Measurements from ENCODE around the gene SHFL. TPM values are rescaled to one million over a fixed set of nuclear protein-coding genes. Genes with fewer than 3 reads are reported as not detected.

SHFL gene
- total RNA-seq, 6 experiments from 2014 or later = 68.5 to 119 (median 88.9) TPM

- DNase-seq = no peak
- no peak overlapping the region for H3K27ac ChIP-seq
Observed at GRCh38 chr19:10092648-10093294, 6.7 kb downstream of the SHFL start.

GRCh38 chr19:10093295-10094186, 7.4 kb downstream of the SHFL start:
- H3K27ac ChIP-seq = no peak overlapping the region
- TF ChIP-seq POLR2A (IDR thresholded peaks at IDR 0.05) (peak; percentile 22), CTCF (IDR thresholded peaks at IDR 0.05) (no peak)
- WGBS (ENCODE audit: insufficient coverage, low coverage, low lambda C conversion rate, missing lambda C conversion rate) = 82% methylated on average over 18 of the region's 22 CpGs
- H3K36me3 ChIP-seq = peaks cover 5 to 24% (median 10%) of the 10 kb centered on the region in 4 donors
- peaks cover 0 to 57% (median 17%) of the 10 kb centered on the region in 4 donors for H3K4me1 ChIP-seq
- DNase-seq (no peak), ATAC-seq (no peak)
- intact Hi-C loops (cut with DNase I) = no loop called here
- no peak overlapping the region for H3K4me3 ChIP-seq
- no peaks in the 10 kb centered on the region for H3K9me3 ChIP-seq
- H3K27me3 ChIP-seq = no peaks in the 10 kb centered on the region

More at GRCh38 chr19:10092648-10093294, 6.7 kb downstream of the SHFL start:
- intact Hi-C loops (cut with DNase I) = no loop called here
- TF ChIP-seq POLR2A (IDR thresholded peaks at IDR 0.05) (peak; percentile 18), CTCF (IDR thresholded peaks at IDR 0.05) (no peak)
- no peak for ATAC-seq
- peaks cover 0 to 57% (median 17%) of the 10 kb centered on the region in 4 donors for H3K4me1 ChIP-seq
- H3K9me3 ChIP-seq = no peaks in the 10 kb centered on the region
- peaks cover 5 to 24% (median 10%) of the 10 kb centered on the region in 4 donors for H3K36me3 ChIP-seq
- WGBS (ENCODE audit: insufficient coverage, low coverage, low lambda C conversion rate, missing lambda C conversion rate) = 46% methylated on average over 3 of the region's 9 CpGs
- no peaks in the 10 kb centered on the region for H3K27me3 ChIP-seq
- no peak overlapping the region for H3K4me3 ChIP-seq

- intact Hi-C loops (cut with DNase I) = no loop called here
- TF ChIP-seq CTCF (IDR thresholded peaks at IDR 0.05) = no peak
- no peak for TF ChIP-seq POLR2A (IDR thresholded peaks at IDR 0.05)
- peaks cover 5 to 18% (median 6%) of the 10 kb centered on the region in 4 donors for H3K36me3 ChIP-seq
- H3K4me1 ChIP-seq = peaks cover 0 to 39% (median 17%) of the 10 kb centered on the region in 4 donors
- H3K4me3 ChIP-seq = peak overlapping the region; percentile 30 to 45 (median 39)
- DNase-seq (no peak), ATAC-seq (no peak)
- WGBS (ENCODE audit: insufficient coverage, low coverage, low lambda C conversion rate, missing lambda C conversion rate) = 15% methylated on average over 5 of the region's 7 CpGs
- peak overlapping the region; percentile 48 to 74 (median 63) for H3K27ac ChIP-seq
- H3K27me3 ChIP-seq = no peaks in the 10 kb centered on the region
- no peaks in the 10 kb centered on the region for H3K9me3 ChIP-seq
Observed at GRCh38 chr19:10095622-10095947, 9.5 kb downstream of the SHFL start.

- DNase-seq (peak; percentile 94), ATAC-seq (peak; percentile 73 to 89 (median 83))
- under 1% methylated on average over 22 of the region's 97 CpGs for WGBS (ENCODE audit: insufficient coverage, low coverage, low lambda C conversion rate, missing lambda C conversion rate)
- Histone ChIP-seq H3K4me1 (peaks cover 0 to 37% (median 17%) of the 10 kb centered on the region in 4 donors), H3K36me3 (peaks cover 5 to 18% (median 6%) of the 10 kb centered on the region in 4 donors), H3K27ac (peak overlapping the region; percentile 48 to 74 (median 63)), H3K9me3 (no peaks in the 10 kb centered on the region), H3K4me3 (peak overlapping the region; percentile 45 to 50 (median 49)), H3K27me3 (no peaks in the 10 kb centered on the region)
- intact Hi-C loops (cut with DNase I) = no loop called here
- TF ChIP-seq CTCF (IDR thresholded peaks at IDR 0.05) = no peak
- TF ChIP-seq POLR2A (IDR thresholded peaks at IDR 0.05) = peak; percentile 90
Observed at GRCh38 chr19:10095948-10096614, 10.0 kb downstream of the SHFL start.

All from right lobe of liver (tissue), 6 donors.